ENCODE measurements around the gene S100A1. TPM values are rescaled to one million over a fixed set of nuclear protein-coding genes. Genes with fewer than 3 reads are reported as not detected.
A peak's percentile ranks its signal among the peaks of the same experiment; 100 is the strongest.

S100A1 gene
- total RNA-seq, 1 experiment from 2014 or later = not detected

DNA sequence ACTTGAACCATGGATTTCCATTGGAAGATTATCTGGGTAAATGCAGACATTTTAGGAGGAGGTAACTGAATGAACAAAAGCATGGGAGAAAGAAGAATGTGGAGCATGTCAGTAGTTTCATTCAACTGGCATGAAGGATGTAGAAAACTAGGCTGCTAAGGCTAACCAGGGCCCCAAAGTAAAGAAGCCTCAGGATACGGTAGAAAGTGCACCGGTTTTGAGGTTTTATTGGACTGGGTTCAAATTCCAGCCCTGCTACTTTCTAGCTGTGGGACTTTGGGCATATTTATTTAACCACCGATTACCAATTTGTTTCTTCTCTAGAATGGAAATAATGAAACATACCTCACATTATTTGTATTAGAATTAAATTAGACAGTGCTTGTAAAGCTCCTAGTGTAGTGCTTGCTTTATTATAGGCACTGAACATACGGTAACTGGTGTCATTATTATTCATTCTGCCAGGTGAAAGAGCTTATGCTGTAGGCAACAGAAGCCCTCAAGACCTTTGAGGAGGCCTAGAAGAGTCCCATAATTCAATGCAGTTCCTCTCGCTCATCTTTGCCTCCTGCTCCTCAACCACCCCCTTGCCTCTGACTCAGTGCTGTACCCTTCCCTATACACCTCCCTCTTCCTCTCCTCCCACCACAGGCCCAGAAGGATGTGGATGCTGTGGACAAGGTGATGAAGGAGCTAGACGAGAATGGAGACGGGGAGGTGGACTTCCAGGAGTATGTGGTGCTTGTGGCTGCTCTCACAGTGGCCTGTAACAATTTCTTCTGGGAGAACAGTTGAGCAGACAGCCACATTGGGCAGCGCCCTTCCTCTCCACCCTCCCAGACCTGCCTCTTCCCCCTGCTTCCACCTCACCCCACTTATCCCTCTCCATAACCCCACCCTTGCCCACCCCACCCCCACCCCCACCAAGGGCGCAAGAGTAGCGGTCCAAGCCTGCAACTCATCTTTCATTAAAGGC is 3.1 kb downstream of the S100A1 start:
- H3K36me3 Mint-ChIP-seq (ENCODE audit: insufficient read depth, unreplicated experiment) = peaks cover 57% of the 10 kb centered on the region
- no peak overlapping the region for H3K4me3 Mint-ChIP-seq (ENCODE audit: low read depth, unreplicated experiment)
- no peak overlapping the region for H3K27ac Mint-ChIP-seq (ENCODE audit: unreplicated experiment)

GRCh38 chr1:153633161-153633753 is 5.0 kb downstream of the S100A1 start:
- no TSS peak for BruUV-seq (replicated peaks)
- H3K4me3 Mint-ChIP-seq (ENCODE audit: low read depth, unreplicated experiment) = peak overlapping the region; percentile 98
- DNase-seq = no peak
- CTCF ChIA-PET = interaction anchor here (0.5 to 2.5 kb wide), 14 partner anchors 17 to 334 kb away, joined by 3 to 28 read pairs (median 4); partner anchors contain the start of genes CREB3L4, S100A14, S100A16 and S100A2
- peaks cover 44% of the 10 kb centered on the region for H3K4me1 Mint-ChIP-seq (ENCODE audit: low read depth, unreplicated experiment)
- peaks cover 58% of the 10 kb centered on the region for H3K36me3 Mint-ChIP-seq (ENCODE audit: insufficient read depth, unreplicated experiment)
- no peak for TF ChIP-seq CTCF (IDR thresholded peaks at IDR 0.05; ENCODE audit: unreplicated experiment)
- H3K27ac Mint-ChIP-seq (ENCODE audit: unreplicated experiment) = peak overlapping the region; percentile 98
- intact Hi-C loops (cut with micrococcal nuclease; ENCODE audit: unreplicated experiment) = no loop called here
- no peaks in the 10 kb centered on the region for H3K9me3 Mint-ChIP-seq (ENCODE audit: low read depth, unreplicated experiment)
- H3K27me3 Mint-ChIP-seq (ENCODE audit: unreplicated experiment) = no peaks in the 10 kb centered on the region

More for the DNA sequence above, 3.1 kb downstream of the S100A1 start:
- DNase-seq = no peak
- CTCF ChIA-PET = interaction anchor here (1.1 to 1.9 kb wide), 3 partner anchors 18 to 59 kb away, joined by 3 to 8 read pairs (median 3); partner anchors contain the start of gene S100A16
- TF ChIP-seq CTCF (IDR thresholded peaks at IDR 0.05; ENCODE audit: unreplicated experiment) = no peak
- no peaks in the 10 kb centered on the region for H3K9me3 Mint-ChIP-seq (ENCODE audit: low read depth, unreplicated experiment)
- intact Hi-C loops (cut with micrococcal nuclease; ENCODE audit: unreplicated experiment) = no loop called here
- BruUV-seq (replicated peaks) = no TSS peak
- H3K4me1 Mint-ChIP-seq (ENCODE audit: low read depth, unreplicated experiment) = peaks cover 36% of the 10 kb centered on the region
- no peaks in the 10 kb centered on the region for H3K27me3 Mint-ChIP-seq (ENCODE audit: unreplicated experiment)

GRCh38 chr1:153633754-153634665 is 5.8 kb downstream of the S100A1 start, which contains the start of gene CHTOP:
Gene CHTOP, plus strand, starts transcription at chr1:153634066. Its CDS starts 2,523 bp downstream, at chr1:153636589.
- no peak for TF ChIP-seq CTCF (IDR thresholded peaks at IDR 0.05; ENCODE audit: unreplicated experiment)
- DNase-seq = peak; percentile 99
- Mint-ChIP-seq H3K27me3 (ENCODE audit: unreplicated experiment) (no peaks in the 10 kb centered on the region), H3K27ac (ENCODE audit: unreplicated experiment) (peak within 1 kb of the TSS; percentile 98), H3K36me3 (ENCODE audit: insufficient read depth, unreplicated experiment) (peaks cover 65% of the 10 kb centered on the region), H3K9me3 (ENCODE audit: low read depth, unreplicated experiment) (no peaks in the 10 kb centered on the region), H3K4me3 (ENCODE audit: low read depth, unreplicated experiment) (peak within 1 kb of the TSS; percentile 98), H3K4me1 (ENCODE audit: low read depth, unreplicated experiment) (peaks cover 44% of the 10 kb centered on the region)
- intact Hi-C loops (cut with micrococcal nuclease; ENCODE audit: unreplicated experiment) = loop anchor here (2.0 kb wide), 1 partner anchor 61 kb away; no protein-coding TSS in a partner anchor
- BruUV-seq (replicated peaks) = TSS peak; percentile 81
- CTCF ChIA-PET = interaction anchor here (0.6 to 2.5 kb wide), 16 partner anchors 15 to 333 kb away, joined by 3 to 28 read pairs (median 4); partner anchors contain the start of genes CREB3L4, S100A14, S100A16 and S100A2
